Activated T-helper 1 cell treated with anti-CD3 and anti-CD28 coated beads, Interleukin-2, amount 50 U/mL, for 16 hours (primary cell): Measurements from ENCODE around the gene NPAS3.

Experiments used
- DNase-seq, 2 donors: peaks; one replicate each; pipeline ENCODE4 v3.0.0-alpha.2; 2020; ENCODE audit warnings: low read depth in 1 of 2, low spot score in 1 of 2

The NPAS3 gene

GRCh38 chr14:32938719-32939253 lies at the start of gene NPAS3:
Gene NPAS3, plus strand, starts transcription at chr14:32938879.
- no peak for DNase-seq

GRCh38 chr14:32896979-32897697 lies 41.5 kb upstream of the NPAS3 start:
- no peak for DNase-seq

GRCh38 chr14:32897698-32898064 lies 41.0 kb upstream of the NPAS3 start:
- no peak for DNase-seq

- no peak for DNase-seq
Observed at GRCh38 chr14:32898876-32899275, 39.8 kb upstream of the NPAS3 start.

GRCh38 chr14:32900547-32900946 lies 38.1 kb upstream of the NPAS3 start:
- DNase-seq, result no peak

- DNase-seq, result no peak
Observed at GRCh38 chr14:32905013-32905412, 33.7 kb upstream of the NPAS3 start.

- no peak for DNase-seq
Observed at GRCh38 chr14:32906672-32907071, 32.0 kb upstream of the NPAS3 start.

- DNase-seq, result no peak
Observed at GRCh38 chr14:32908196-32909084, 30.2 kb upstream of the NPAS3 start.

- no peak for DNase-seq
Observed at GRCh38 chr14:32913725-32914124, 25.0 kb upstream of the NPAS3 start.

GRCh38 chr14:32914391-32914790 lies 24.3 kb upstream of the NPAS3 start:
- no peak for DNase-seq

GRCh38 chr14:32920696-32921276 lies 17.9 kb upstream of the NPAS3 start:
- no peak for DNase-seq

- DNase-seq, result no peak
Observed at GRCh38 chr14:32925439-32925838, 13.2 kb upstream of the NPAS3 start.

- no peak for DNase-seq
Observed at GRCh38 chr14:32932302-32932913, 6.3 kb upstream of the NPAS3 start.

- no peak for DNase-seq
Observed at GRCh38 chr14:32932914-32933628, 5.6 kb upstream of the NPAS3 start.

- DNase-seq, result no peak
Observed at GRCh38 chr14:32933629-32934072, 5.0 kb upstream of the NPAS3 start.

GRCh38 chr14:32934073-32934880 lies 4.4 kb upstream of the NPAS3 start:
- DNase-seq, result no peak

- no peak for DNase-seq
Observed at GRCh38 chr14:32934881-32935633, 3.6 kb upstream of the NPAS3 start.

- no peak for DNase-seq
Observed at GRCh38 chr14:32939254-32940065, 781 bp downstream of the NPAS3 start.
